IMR-90 (cell line): ENCODE data around the gene ELMO1. TPM values are rescaled to one million over a fixed set of nuclear protein-coding genes. Genes with fewer than 3 reads are reported as not detected.

Experiments used
- ATAC-seq: fragments of 200-7000 bp; cut with Tn5 transposase; 2 replicates; pipeline ENCODE4 v1.9.1; 2020; ENCODE audit warnings: low read depth, mild to moderate bottlenecking, moderate library complexity
- BruUV-seq: library from RNA; stranded (reverse); fragments of 400-500 nt; replicated peaks from 2 replicates; lab custom pipeline; 2021; lab: Mats Ljungman, UMichigan
- CTCF ChIA-PET: fragments of 300-600 bp; formaldehyde crosslinking; extraction: SDS; loops from one replicate; lab custom pipeline; 2021; ENCODE audit warnings: antibody characterized with exemption; lab: Yijun Ruan, JAX
- POLR2A ChIA-PET: fragments of 300-600 bp; sonication (Branson Sonifier 250); formaldehyde crosslinking; loops from one replicate; lab custom pipeline; 2022; ENCODE audit warnings: antibody characterized with exemption; ENCODE audit not compliant: unreplicated experiment; lab: Charles Lee
- DNase-seq: peaks from one replicate; pipeline ENCODE4 v3.0.0; 2013
- H2AFZ ChIP-seq: replicated peaks from 2 replicates; pipeline ENCODE3; 2013; ENCODE audit warnings: low read length, mild to moderate bottlenecking; ENCODE audit not compliant: poor library complexity
- H2AK5ac ChIP-seq: 2 replicates; pipeline ENCODE4 v1.6.1; 2013; ENCODE audit warnings: low read depth, low read length, inconsistent platforms
- H2AK9ac ChIP-seq: replicated peaks from 2 replicates; pipeline ENCODE3; 2013; ENCODE audit warnings: mild to moderate bottlenecking, low read depth, low read length, moderate library complexity; ENCODE audit not compliant: poor library complexity
- H2BK120ac ChIP-seq: 2 replicates; pipeline ENCODE4 v1.6.1; 2013; ENCODE audit warnings: low read depth, low read length, inconsistent platforms
- H2BK15ac ChIP-seq: 3 replicates; pipeline ENCODE4 v1.6.1; 2013; ENCODE audit warnings: low read depth, low read length, inconsistent platforms
- H2BK20ac ChIP-seq: 2 replicates; pipeline ENCODE4 v1.6.1; 2013; ENCODE audit warnings: low read depth, mild to moderate bottlenecking, inconsistent platforms, low read length, moderate library complexity
- H2BK5ac ChIP-seq: 2 replicates; pipeline ENCODE4 v1.6.1; 2013; ENCODE audit warnings: mild to moderate bottlenecking, low read depth, low read length, inconsistent platforms; ENCODE audit not compliant: poor library complexity, severe bottlenecking
- H3K14ac ChIP-seq: replicated peaks from 2 replicates; pipeline ENCODE4 v1.6.1; 2013; ENCODE audit warnings: low read depth, low read length, inconsistent platforms
- H3K18ac ChIP-seq: 2 replicates; pipeline ENCODE4 v1.6.1; 2013; ENCODE audit warnings: low read depth, low read length, control low read depth
- H3K23ac ChIP-seq: 2 replicates; pipeline ENCODE4 v1.6.1; 2013; ENCODE audit warnings: low read depth, low read length, inconsistent platforms
- H3K27ac ChIP-seq: 2 replicates; pipeline ENCODE4 v1.5.1; 2013; ENCODE audit warnings: mild to moderate bottlenecking, control low read depth, low read length; ENCODE audit not compliant: insufficient read depth
- H3K27me3 ChIP-seq: 2 replicates; pipeline ENCODE4 v1.6.1; 2013; ENCODE audit warnings: low read length; ENCODE audit not compliant: control insufficient read depth, insufficient read depth
- H3K36me3 ChIP-seq: 2 replicates; pipeline ENCODE4 v1.6.1; 2013; ENCODE audit warnings: low read length, mixed read lengths; ENCODE audit not compliant: control insufficient read depth, insufficient read depth
- H3K4ac ChIP-seq: 2 replicates; pipeline ENCODE4 v1.6.1; 2013; ENCODE audit warnings: low read depth, low read length, inconsistent platforms
- H3K4me1 ChIP-seq: 2 replicates; pipeline ENCODE4 v1.6.1; 2013; ENCODE audit warnings: low read length, mixed read lengths; ENCODE audit not compliant: control insufficient read depth, insufficient read depth
- H3K4me2 ChIP-seq: 2 replicates; pipeline ENCODE4 v1.6.1; 2013; ENCODE audit warnings: low read depth, mild to moderate bottlenecking, control low read depth, low read length, moderate library complexity
- H3K4me3 ChIP-seq: 2 replicates; pipeline ENCODE4 v1.5.1; 2013; ENCODE audit warnings: low read depth, mild to moderate bottlenecking, control low read depth, low read length, moderate library complexity; ENCODE audit not compliant: insufficient read depth
- H3K56ac ChIP-seq: 2 replicates; pipeline ENCODE4 v1.6.1; 2013; ENCODE audit warnings: low read length, inconsistent platforms; ENCODE audit not compliant: insufficient read depth; ENCODE audit errors: extremely low read depth
- H3K79me1 ChIP-seq, 2 experiments: 2 replicates each; pipeline ENCODE4 v1.6.1; 2013; ENCODE audit warnings: low read length in 2 of 2, inconsistent platforms in 1 of 2, low read depth in 1 of 2
- H3K9ac ChIP-seq: 2 replicates; pipeline ENCODE4 v1.6.1; 2013; ENCODE audit warnings: low read depth, low read length, control low read depth
- H3K9me1 ChIP-seq: 2 replicates; pipeline ENCODE4 v1.6.1; 2013; ENCODE audit warnings: low read length, inconsistent platforms; ENCODE audit not compliant: insufficient read depth
- H3K9me3 ChIP-seq: 2 replicates; pipeline ENCODE4 v1.6.1; 2013; ENCODE audit warnings: low read length; ENCODE audit not compliant: control insufficient read depth, insufficient read depth
- H4K20me1 ChIP-seq: 2 replicates; pipeline ENCODE4 v1.6.1; 2013; ENCODE audit warnings: low read length, inconsistent platforms; ENCODE audit not compliant: insufficient read depth
- H4K5ac ChIP-seq: 2 replicates; pipeline ENCODE4 v1.6.1; 2013; ENCODE audit warnings: mild to moderate bottlenecking, low read depth, low read length, control low read depth
- H4K8ac ChIP-seq, 2 experiments: 2 replicates each; pipeline ENCODE4 v1.6.1; 2013; ENCODE audit warnings: low read depth in 2 of 2, low read length in 2 of 2, control low read depth in 1 of 2, inconsistent platforms in 1 of 2
- H4K91ac ChIP-seq: 2 replicates; pipeline ENCODE4 v1.6.1; 2013; ENCODE audit warnings: low read depth, low read length, inconsistent platforms; ENCODE audit not compliant: insufficient read depth
- BHLHE40 ChIP-seq: fragments of 150-350 bp; IDR thresholded peaks from 2 replicates; pipeline ENCODE4 v1.6.1; 2016; ENCODE audit warnings: mild to moderate bottlenecking, low read depth, low read length
- CEBPB ChIP-seq: IDR thresholded peaks from 2 replicates; pipeline ENCODE4 v1.6.1; 2012; ENCODE audit warnings: low read depth, low read length, improper control_type of control experiment
- CHD1 ChIP-seq: IDR thresholded peaks from 2 replicates; pipeline ENCODE4 v1.6.1; 2012; ENCODE audit warnings: low read depth, low read length, improper control_type of control experiment
- CTCF ChIP-seq: conservative IDR thresholded peaks from 2 replicates; pipeline ENCODE4 v1.5.1; 2012; ENCODE audit warnings: mild to moderate bottlenecking, low read depth, low read length, improper control_type of control experiment
- ELK1 ChIP-seq: fragments of 150-350 bp; IDR thresholded peaks from 2 replicates; pipeline ENCODE4 v1.6.1; 2016; ENCODE audit warnings: low read depth, mild to moderate bottlenecking, low read length, moderate library complexity, borderline replicate concordance
- FOS ChIP-seq: fragments of 150-350 bp; IDR thresholded peaks from 2 replicates; pipeline ENCODE4 v1.6.1; 2016; ENCODE audit warnings: low read depth, low read length
- MAFK ChIP-seq: IDR thresholded peaks from 2 replicates; pipeline ENCODE4 v1.6.1; 2012; ENCODE audit warnings: low read depth, low read length, improper control_type of control experiment
- MAZ ChIP-seq: IDR thresholded peaks from 2 replicates; pipeline ENCODE4 v1.6.1; 2012; ENCODE audit warnings: low read depth, mild to moderate bottlenecking, low read length, improper control_type of control experiment, moderate library complexity, borderline replicate concordance
- MXI1 ChIP-seq: IDR thresholded peaks from 2 replicates; pipeline ENCODE4 v1.6.1; 2012; ENCODE audit warnings: low read depth, mild to moderate bottlenecking, low read length, moderate library complexity, borderline replicate concordance
- NFE2L2 ChIP-seq: fragments of 150-350 bp; IDR thresholded peaks from 2 replicates; pipeline ENCODE4 v1.6.1; 2016; ENCODE audit warnings: low read depth, mild to moderate bottlenecking, low read length
- POLR2A ChIP-seq: IDR thresholded peaks from 2 replicates; pipeline ENCODE4 v1.6.1; 2012; ENCODE audit warnings: mild to moderate bottlenecking, low read depth, low read length
- RAD21 ChIP-seq: IDR thresholded peaks from 2 replicates; pipeline ENCODE4 v1.6.1; 2012; ENCODE audit warnings: low read length, improper control_type of control experiment
- RCOR1 ChIP-seq: IDR thresholded peaks from 2 replicates; pipeline ENCODE4 v1.6.1; 2012; ENCODE audit warnings: mild to moderate bottlenecking, low read length, improper control_type of control experiment; ENCODE audit not compliant: insufficient replicate concordance
- RFX5 ChIP-seq: IDR thresholded peaks from 2 replicates; pipeline ENCODE4 v1.8.0; 2012; ENCODE audit warnings: low read depth, mild to moderate bottlenecking, low read length, moderate library complexity
- SMC3 ChIP-seq: fragments of 150-350 bp; IDR thresholded peaks from 2 replicates; pipeline ENCODE4 v1.6.1; 2016; ENCODE audit warnings: low read depth, mild to moderate bottlenecking, antibody characterized with exemption, low read length, moderate library complexity
- USF2 ChIP-seq: fragments of 150-350 bp; IDR thresholded peaks from 2 replicates; pipeline ENCODE4 v1.6.1; 2017; ENCODE audit warnings: mild to moderate bottlenecking, antibody characterized with exemption, low read length, low read depth
- WGBS, 2 experiments: methylation state at CpG; one replicate each; pipeline versions ENCODE4 v1.1.5 to v1.1.7; 2013; ENCODE audit warnings: missing lambda C conversion rate in 2 of 2; ENCODE audit not compliant: insufficient read length in 1 of 2; ENCODE audit errors: extremely low coverage in 2 of 2; 5-methylcytosine and 5-hydroxymethylcytosine counted together
- dilution Hi-C: fragments of 300-500 bp; cut with HindIII; formaldehyde crosslinking; loops from one replicate; pipeline ENCODE4 v1.14.3; 2018; ENCODE audit warnings: low sequenced_read_pairs; ENCODE audit not compliant: unreplicated experiment
- in situ Hi-C: fragments of 300-500 bp; cut with MboI; formaldehyde crosslinking; loops from 3 replicates; pipeline ENCODE4 v1.14.3; 2019; ENCODE audit warnings: low sequenced_read_pairs, inconsistent platforms, mixed read lengths
- intact Hi-C: fragments of 100-400 bp; cut with micrococcal nuclease; formaldehyde crosslinking; loops from 2 replicates; pipeline ENCODE4 v1.10.0; 2022
- polyA plus RNA-seq, 3 experiments: library from polyadenylated mRNA; depleted of rRNA; stranded (reverse); fragments of >200 nt; gene quantifications; 2 replicates each; pipeline ENCODE4 v1.2.3, GENCODE V29; 2012; ENCODE audit warnings: low replicate concordance in 1 of 3
- total RNA-seq: library from RNA; depleted of rRNA; stranded (reverse); fragments of >200 nt; gene quantifications from 2 replicates; pipeline ENCODE4 v1.2.3, GENCODE V29; 2012

The ELMO1 gene
- total and polyA plus RNA-seq, 2 of the 4 experiments (the other 2 are of a cell fraction) = 0.03 TPM; not detected in 1

GRCh38 chr7:37006764-37007163, 441.9 kb downstream of the ELMO1 start:
- Histone ChIP-seq H3K27ac (no peak overlapping the region), H3K4me3 (no peak overlapping the region), H4K91ac (no peak overlapping the region), H2BK5ac (no peak overlapping the region), H2AK9ac (no peak overlapping the region), H3K27me3 (peaks cover 6% of the 10 kb centered on the region), H3K14ac (no peak overlapping the region), H4K8ac (no peak overlapping the region), H3K9ac (no peak overlapping the region), H3K36me3 (no peaks in the 10 kb centered on the region), H3K79me1 (no peaks in the 10 kb centered on the region), H2BK15ac (no peak overlapping the region), H3K23ac (no peak overlapping the region), H4K20me1 (no peaks in the 10 kb centered on the region), H2AK5ac (no peak overlapping the region), H4K5ac (no peak overlapping the region), H2BK120ac (no peak overlapping the region), H3K9me1 (no peaks in the 10 kb centered on the region), H3K9me3 (no peaks in the 10 kb centered on the region), H3K18ac (no peak overlapping the region), H2BK20ac (no peak overlapping the region), H3K4me2 (no peak overlapping the region), H3K4ac (no peak overlapping the region), H3K56ac (no peak overlapping the region), H3K4me1 (no peaks in the 10 kb centered on the region), H2AFZ (no peak overlapping the region)
- in situ Hi-C loops (no loop called here), dilution Hi-C loops (no loop called here), intact Hi-C loops (no loop called here)
- WGBS, 2 experiments = no CpG with 5 or more reads among the region's 2 CpGs
- no TSS peak for BruUV-seq
- TF ChIP-seq NFE2L2 = no peak
- TF ChIP-seq FOS = no peak
- TF ChIP-seq POLR2A = no peak
- TF ChIP-seq MAFK = no peak
- no peak for TF ChIP-seq ELK1
- TF ChIP-seq CHD1 = no peak
- no peak for TF ChIP-seq BHLHE40
- no peak for TF ChIP-seq MAZ
- no peak for TF ChIP-seq RAD21
- no peak for TF ChIP-seq SMC3
- no peak for TF ChIP-seq CEBPB
- no peak for TF ChIP-seq CTCF
- no peak for TF ChIP-seq MXI1
- TF ChIP-seq USF2 = no peak
- TF ChIP-seq RFX5 = no peak
- no peak for TF ChIP-seq RCOR1
- no peak for DNase-seq
- POLR2A ChIA-PET = no interaction called here
- CTCF ChIA-PET = no interaction called here
- ATAC-seq = no peak
